ENCODE data around the gene AHCYL2. TPM values are rescaled to one million over a fixed set of nuclear protein-coding genes. Genes with fewer than 3 reads are reported as not detected.

The AHCYL2 gene
- total RNA-seq, 2 experiments from 2014 or later = 16.4 to 17.1 TPM

GRCh38 chr7:129257168-129257567 lies 32.3 kb downstream of the AHCYL2 start:
- no peaks in the 10 kb centered on the region for H3K27me3 Mint-ChIP-seq
- H3K4me3 Mint-ChIP-seq = no peak overlapping the region
- H3K9me3 Mint-ChIP-seq = no peaks in the 10 kb centered on the region
- H3K4me1 Mint-ChIP-seq (ENCODE audit: low read depth) = peaks cover 15% of the 10 kb centered on the region
- H3K36me3 Mint-ChIP-seq = no peaks in the 10 kb centered on the region
- intact Hi-C loops (cut with micrococcal nuclease) = no loop called here
- ChIA-PET CTCF (interaction anchor here (2.1 kb wide), 1 partner anchor 15 kb away, joined by 5 read pairs; no protein-coding TSS in a partner anchor), POLR2A (no interaction called here)
- DNase-seq = no peak
- H3K27ac Mint-ChIP-seq = no peak overlapping the region

GRCh38 chr7:129258649-129259389 lies 34.0 kb downstream of the AHCYL2 start:
- no peak overlapping the region for H3K27ac Mint-ChIP-seq
- CTCF ChIA-PET = interaction anchor here (0.9 to 2.8 kb wide), 2 partner anchors 40 to 58 kb away, joined by 4 to 16 read pairs; no protein-coding TSS in a partner anchor
- no peak overlapping the region for H3K4me3 Mint-ChIP-seq
- H3K9me3 Mint-ChIP-seq = no peaks in the 10 kb centered on the region
- no peaks in the 10 kb centered on the region for H3K36me3 Mint-ChIP-seq
- POLR2A ChIA-PET = no interaction called here
- no peaks in the 10 kb centered on the region for H3K27me3 Mint-ChIP-seq
- peaks cover 26% of the 10 kb centered on the region for H3K4me1 Mint-ChIP-seq (ENCODE audit: low read depth)
- intact Hi-C loops (cut with micrococcal nuclease) = loop anchor here (1.0 kb wide), 1 partner anchor 34 kb away; the partner anchor contains the start of gene AHCYL2
- no peak for DNase-seq

DNA sequence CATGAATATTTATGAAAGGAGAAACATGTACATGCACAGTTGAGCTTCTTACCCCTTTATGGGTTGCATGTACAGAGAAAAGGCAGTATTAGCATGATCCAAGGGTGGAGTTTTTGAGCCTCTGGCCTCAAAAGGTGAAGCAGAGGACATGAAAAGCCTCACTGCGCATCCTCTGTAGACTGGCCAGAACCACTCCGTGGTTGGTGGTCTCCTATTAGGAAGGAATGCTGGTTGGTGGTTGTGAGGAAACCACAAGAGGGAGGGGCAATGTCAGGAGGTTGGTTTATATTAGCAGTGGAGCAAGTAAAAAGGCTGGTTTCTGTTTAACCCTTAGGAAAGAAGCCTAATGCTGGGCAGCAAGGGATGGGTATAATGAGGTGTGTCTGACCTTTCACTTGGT lies 37.5 kb downstream of the AHCYL2 start:
- CTCF ChIA-PET = interaction anchor here (1.1 to 4.2 kb wide), 5 partner anchors 8 to 51 kb away, joined by 3 to 34 read pairs (median 10); no protein-coding TSS in a partner anchor
- no peak for DNase-seq
- peaks cover 26% of the 10 kb centered on the region for H3K4me1 Mint-ChIP-seq (ENCODE audit: low read depth)
- H3K9me3 Mint-ChIP-seq = no peaks in the 10 kb centered on the region
- H3K27ac Mint-ChIP-seq = no peak overlapping the region
- no peaks in the 10 kb centered on the region for H3K27me3 Mint-ChIP-seq
- intact Hi-C loops (cut with micrococcal nuclease) = no loop called here
- POLR2A ChIA-PET = interaction anchor here (0.6 kb wide), 1 partner anchor 16 kb away, joined by 4 read pairs; no protein-coding TSS in a partner anchor
- H3K36me3 Mint-ChIP-seq = no peaks in the 10 kb centered on the region
- H3K4me3 Mint-ChIP-seq = no peak overlapping the region

DNA sequence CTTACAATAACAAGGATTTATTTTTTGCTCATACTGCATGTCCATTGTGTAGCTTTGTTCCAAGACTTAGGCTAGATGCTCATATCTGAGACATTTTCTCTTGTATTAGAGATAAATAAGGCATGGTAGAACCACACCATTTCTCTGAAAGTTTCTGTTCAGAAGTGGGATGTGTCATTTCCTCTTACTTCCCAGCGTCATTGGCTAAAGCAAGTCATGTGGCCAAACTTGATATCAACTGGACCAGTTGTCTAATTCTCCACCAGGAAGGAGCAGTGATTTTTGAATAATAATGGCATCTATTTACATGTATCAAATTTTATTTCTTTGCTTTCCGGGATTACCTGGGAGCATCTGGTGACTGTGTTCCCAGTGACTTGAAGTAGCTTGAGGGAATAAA lies 38.3 kb downstream of the AHCYL2 start:
- no peak for DNase-seq
- POLR2A ChIA-PET = no interaction called here
- Mint-ChIP-seq H3K36me3 (no peaks in the 10 kb centered on the region), H3K27ac (no peak overlapping the region), H3K4me1 (ENCODE audit: low read depth) (peaks cover 30% of the 10 kb centered on the region), H3K4me3 (no peak overlapping the region), H3K27me3 (no peaks in the 10 kb centered on the region), H3K9me3 (no peaks in the 10 kb centered on the region)
- intact Hi-C loops (cut with micrococcal nuclease) = no loop called here
- CTCF ChIA-PET = interaction anchor here (0.7 to 4.2 kb wide), 4 partner anchors 8 to 208 kb away, joined by 3 to 34 read pairs (median 6); no protein-coding TSS in a partner anchor

DNA sequence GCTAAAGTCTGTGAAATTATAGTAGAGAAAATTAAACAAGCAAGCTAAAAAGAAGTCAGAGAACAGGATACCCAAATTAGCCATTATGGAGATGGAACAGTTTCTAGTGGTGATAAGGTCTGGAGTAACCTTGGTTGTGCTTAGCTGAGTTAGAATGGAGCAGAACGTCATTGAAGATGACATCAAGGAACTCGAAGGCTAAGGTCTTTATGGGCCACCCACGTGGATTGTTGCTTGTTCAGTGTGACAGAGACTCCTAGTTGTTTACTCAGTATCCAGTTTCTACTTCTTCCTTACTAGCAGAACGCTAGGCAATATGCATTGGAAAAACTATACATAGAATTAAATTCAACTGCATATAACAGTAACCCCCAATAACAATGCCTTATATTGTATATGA lies 39.7 kb downstream of the AHCYL2 start:
- DNase-seq = no peak
- peaks cover 24% of the 10 kb centered on the region for H3K4me1 Mint-ChIP-seq (ENCODE audit: low read depth)
- intact Hi-C loops (cut with micrococcal nuclease) = no loop called here
- no peak overlapping the region for H3K27ac Mint-ChIP-seq
- CTCF ChIA-PET = interaction anchor here (1.0 to 4.2 kb wide), 3 partner anchors 34 to 101 kb away, joined by 3 to 34 read pairs (median 4); no protein-coding TSS in a partner anchor
- no peaks in the 10 kb centered on the region for H3K27me3 Mint-ChIP-seq
- H3K4me3 Mint-ChIP-seq = no peak overlapping the region
- POLR2A ChIA-PET = no interaction called here
- H3K9me3 Mint-ChIP-seq = no peaks in the 10 kb centered on the region
- no peaks in the 10 kb centered on the region for H3K36me3 Mint-ChIP-seq

DNA sequence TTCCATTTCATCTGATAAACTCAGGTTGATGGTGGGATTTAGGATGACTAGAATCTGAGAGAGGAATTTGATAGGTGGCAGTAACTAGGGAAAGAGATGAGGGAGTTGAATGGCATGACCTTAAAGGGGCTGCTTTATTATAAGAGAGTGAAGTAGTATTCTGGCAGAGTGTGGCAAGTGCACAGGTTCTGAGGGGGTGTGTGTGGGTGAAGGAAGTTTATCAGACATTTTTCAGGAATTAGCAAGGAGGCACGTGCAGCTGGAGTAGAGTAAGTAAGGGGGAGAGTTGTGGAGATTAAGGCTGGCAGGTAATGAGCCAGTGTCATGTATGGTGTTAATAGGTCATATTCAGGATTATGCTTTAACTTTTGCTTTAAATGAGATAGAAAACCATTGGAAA lies 40.5 kb downstream of the AHCYL2 start:
- H3K9me3 Mint-ChIP-seq = no peaks in the 10 kb centered on the region
- peaks cover 17% of the 10 kb centered on the region for H3K4me1 Mint-ChIP-seq (ENCODE audit: low read depth)
- no peak for DNase-seq
- ChIA-PET CTCF (interaction anchor here (1.4 to 4.2 kb wide), 2 partner anchors 33 to 47 kb away, joined by 4 to 34 read pairs; no protein-coding TSS in a partner anchor), POLR2A (no interaction called here)
- H3K27me3 Mint-ChIP-seq = no peaks in the 10 kb centered on the region
- H3K27ac Mint-ChIP-seq = no peak overlapping the region
- intact Hi-C loops (cut with micrococcal nuclease) = no loop called here
- H3K4me3 Mint-ChIP-seq = no peak overlapping the region
- H3K36me3 Mint-ChIP-seq = no peaks in the 10 kb centered on the region

- DNase-seq = no peak
- H3K27ac Mint-ChIP-seq = no peak overlapping the region
- CTCF ChIA-PET = interaction anchor here (10.0 kb wide), 1 partner anchor 43 kb away, joined by 318 read pairs; the partner anchor contains the start of gene AHCYL2
- no peaks in the 10 kb centered on the region for H3K9me3 Mint-ChIP-seq
- no peaks in the 10 kb centered on the region for H3K27me3 Mint-ChIP-seq
- no peaks in the 10 kb centered on the region for H3K36me3 Mint-ChIP-seq
- H3K4me1 Mint-ChIP-seq (ENCODE audit: low read depth) = peaks cover 17% of the 10 kb centered on the region
- no peak overlapping the region for H3K4me3 Mint-ChIP-seq
- POLR2A ChIA-PET = no interaction called here
- intact Hi-C loops (cut with micrococcal nuclease) = no loop called here
Observed at GRCh38 chr7:129266181-129266580, 41.4 kb downstream of the AHCYL2 start.

DNA sequence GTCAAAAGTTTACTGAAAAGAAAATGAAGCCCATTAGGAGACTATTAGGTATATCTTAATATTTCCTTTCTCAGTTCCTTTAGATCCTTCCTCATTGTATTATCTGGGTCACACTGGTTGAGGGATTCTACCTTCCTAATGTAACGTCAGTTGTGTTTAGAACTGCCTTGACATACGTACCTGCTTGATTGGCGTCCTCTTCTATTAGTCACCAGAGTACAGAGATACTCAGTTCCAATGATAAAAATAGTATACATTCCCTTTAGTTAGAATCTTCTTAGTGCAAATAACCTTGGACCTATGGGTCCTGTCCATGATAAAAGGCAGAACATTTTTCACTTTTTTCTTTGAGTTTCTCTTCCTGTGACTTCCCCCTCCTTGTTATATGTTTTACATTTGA lies 45.2 kb downstream of the AHCYL2 start:
- Mint-ChIP-seq H3K27me3 (no peaks in the 10 kb centered on the region), H3K4me3 (no peak overlapping the region), H3K27ac (no peak overlapping the region), H3K36me3 (peaks cover 4% of the 10 kb centered on the region), H3K9me3 (no peaks in the 10 kb centered on the region), H3K4me1 (ENCODE audit: low read depth) (peaks cover 6% of the 10 kb centered on the region)
- DNase-seq = no peak
- intact Hi-C loops (cut with micrococcal nuclease) = no loop called here
- ChIA-PET CTCF (interaction anchor here (0.7 to 10.0 kb wide), 4 partner anchors 9 to 47 kb away, joined by 3 to 318 read pairs (median 10); partner anchors contain the start of gene AHCYL2), POLR2A (no interaction called here)

DNA sequence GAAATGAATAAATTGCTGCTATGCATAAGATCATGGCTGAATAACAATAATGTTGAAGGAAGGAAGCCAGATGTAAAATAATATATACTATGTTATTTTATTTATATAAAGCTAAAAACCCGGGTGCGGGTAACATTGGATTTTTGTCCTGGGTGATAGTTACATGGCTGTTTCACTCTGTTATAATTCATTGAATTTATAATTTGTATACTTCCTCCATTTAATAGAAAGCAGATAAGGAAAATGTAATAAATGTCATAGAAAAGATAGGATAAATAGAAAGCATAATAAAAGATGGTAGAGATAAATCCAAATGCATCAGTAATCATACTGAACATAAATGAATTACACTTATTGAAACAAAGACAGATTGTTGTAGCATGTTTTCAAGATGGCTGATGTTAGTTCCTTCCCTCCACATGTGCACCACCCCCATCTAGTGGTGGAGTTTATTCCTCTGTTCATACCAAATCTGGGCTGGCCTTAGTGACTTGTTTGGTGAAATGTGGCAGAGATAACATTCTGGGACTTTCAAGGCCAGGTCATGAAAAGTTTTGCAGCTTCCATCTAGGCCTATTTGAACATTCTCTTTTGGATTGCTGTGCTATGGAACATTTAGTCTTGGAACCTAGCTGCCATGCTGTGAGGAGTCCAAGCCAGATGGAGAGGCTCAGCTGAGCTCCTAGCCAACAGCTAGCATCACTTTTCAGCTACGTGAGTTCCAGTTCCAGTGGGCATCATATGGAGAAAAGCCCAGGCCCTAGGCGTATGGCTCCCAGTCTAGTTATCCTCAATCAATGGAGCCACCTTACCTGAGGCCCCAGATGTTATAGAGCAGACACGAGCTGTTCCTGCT lies 46.9 kb downstream of the AHCYL2 start:
- no peak overlapping the region for H3K27ac Mint-ChIP-seq
- CTCF ChIA-PET = interaction anchor here (0.6 to 10.0 kb wide), 31 partner anchors 9 to 388 kb away, joined by 3 to 318 read pairs (median 5); partner anchors contain the start of gene AHCYL2
- H3K4me1 Mint-ChIP-seq (ENCODE audit: low read depth) = peaks cover 6% of the 10 kb centered on the region
- intact Hi-C loops (cut with micrococcal nuclease) = loop anchor here (1.0 kb wide), 2 partner anchors 47 to 53 kb away; no protein-coding TSS in a partner anchor
- H3K27me3 Mint-ChIP-seq = no peaks in the 10 kb centered on the region
- DNase-seq = peak; percentile 71
- POLR2A ChIA-PET = interaction anchor here (0.6 kb wide), 1 partner anchor 54 kb away, joined by 3 read pairs; no protein-coding TSS in a partner anchor
- H3K4me3 Mint-ChIP-seq = peak overlapping the region; percentile 54
- H3K9me3 Mint-ChIP-seq = no peaks in the 10 kb centered on the region
- peaks cover 4% of the 10 kb centered on the region for H3K36me3 Mint-ChIP-seq

DNA sequence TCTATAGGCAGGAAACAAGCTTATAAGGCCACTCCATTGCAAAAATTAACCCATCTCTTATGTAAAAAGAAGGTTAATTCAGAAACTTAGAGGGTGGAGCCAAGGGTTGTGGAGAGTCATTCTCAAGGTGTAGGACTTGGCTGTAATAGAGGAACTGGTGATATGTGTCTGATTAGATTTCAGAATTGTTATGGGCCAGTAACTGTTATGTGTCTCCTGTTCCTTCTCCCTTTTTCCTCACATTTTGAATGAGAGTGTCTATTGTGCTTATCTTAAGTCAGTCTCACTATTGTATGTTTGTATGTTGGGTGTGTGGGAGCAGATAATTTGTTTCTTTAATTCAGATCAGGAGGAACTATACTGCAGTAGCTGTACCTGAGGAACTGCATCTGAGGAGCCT lies 49.1 kb downstream of the AHCYL2 start:
- Mint-ChIP-seq H3K36me3 (peaks cover 5% of the 10 kb centered on the region), H3K9me3 (no peaks in the 10 kb centered on the region), H3K4me3 (no peak overlapping the region), H3K27ac (no peak overlapping the region), H3K27me3 (no peaks in the 10 kb centered on the region), H3K4me1 (ENCODE audit: low read depth) (peaks cover 3% of the 10 kb centered on the region)
- no peak for DNase-seq
- intact Hi-C loops (cut with micrococcal nuclease) = no loop called here
- ChIA-PET POLR2A (no interaction called here), CTCF (interaction anchor here (1.2 to 10.0 kb wide), 2 partner anchors 24 to 51 kb away, joined by 4 to 318 read pairs; partner anchors contain the start of gene AHCYL2)

GRCh38 chr7:129277629-129278028 lies 52.8 kb downstream of the AHCYL2 start:
- POLR2A ChIA-PET = no interaction called here
- Mint-ChIP-seq H3K4me1 (ENCODE audit: low read depth) (peaks cover 4% of the 10 kb centered on the region), H3K36me3 (peaks cover 6% of the 10 kb centered on the region), H3K27ac (no peak overlapping the region), H3K9me3 (no peaks in the 10 kb centered on the region), H3K27me3 (no peaks in the 10 kb centered on the region), H3K4me3 (no peak overlapping the region)
- intact Hi-C loops (cut with micrococcal nuclease) = no loop called here
- CTCF ChIA-PET = no interaction called here
- DNase-seq = no peak

- POLR2A ChIA-PET = interaction anchor here (0.6 kb wide), 1 partner anchor 16 kb away, joined by 4 read pairs; no protein-coding TSS in a partner anchor
Observed at GRCh38 chr7:129278688-129279087, 53.9 kb downstream of the AHCYL2 start.

More at GRCh38 chr7:129278688-129279087, 53.9 kb downstream of the AHCYL2 start:
- H3K27me3 Mint-ChIP-seq = no peaks in the 10 kb centered on the region
- intact Hi-C loops (cut with micrococcal nuclease) = no loop called here
- H3K27ac Mint-ChIP-seq = no peak overlapping the region
- peaks cover 4% of the 10 kb centered on the region for H3K4me1 Mint-ChIP-seq (ENCODE audit: low read depth)
- H3K4me3 Mint-ChIP-seq = no peak overlapping the region
- DNase-seq = no peak
- no peaks in the 10 kb centered on the region for H3K9me3 Mint-ChIP-seq
- CTCF ChIA-PET = interaction anchor here (1.1 to 1.4 kb wide), 4 partner anchors 9 to 115 kb away, joined by 3 to 10 read pairs (median 5); no protein-coding TSS in a partner anchor
- H3K36me3 Mint-ChIP-seq = peaks cover 6% of the 10 kb centered on the region

Measured in activated CD4-positive, alpha-beta memory T cell treated with anti-CD3 and anti-CD28 coated beads for 36 hours (primary cell).